GM12874 (cell line): ENCODE results near the gene IPO11.

Experiments
- TF ChIP-seq, protein P1 (sequence below): IDR thresholded peaks from 2 replicates; pipeline ENCODE4 v1.5.1; 2011; ENCODE audit warnings: low read depth, mild to moderate bottlenecking, control low read depth, low read length, moderate library complexity; ENCODE audit not compliant: insufficient read depth

The IPO11 gene

DNA sequence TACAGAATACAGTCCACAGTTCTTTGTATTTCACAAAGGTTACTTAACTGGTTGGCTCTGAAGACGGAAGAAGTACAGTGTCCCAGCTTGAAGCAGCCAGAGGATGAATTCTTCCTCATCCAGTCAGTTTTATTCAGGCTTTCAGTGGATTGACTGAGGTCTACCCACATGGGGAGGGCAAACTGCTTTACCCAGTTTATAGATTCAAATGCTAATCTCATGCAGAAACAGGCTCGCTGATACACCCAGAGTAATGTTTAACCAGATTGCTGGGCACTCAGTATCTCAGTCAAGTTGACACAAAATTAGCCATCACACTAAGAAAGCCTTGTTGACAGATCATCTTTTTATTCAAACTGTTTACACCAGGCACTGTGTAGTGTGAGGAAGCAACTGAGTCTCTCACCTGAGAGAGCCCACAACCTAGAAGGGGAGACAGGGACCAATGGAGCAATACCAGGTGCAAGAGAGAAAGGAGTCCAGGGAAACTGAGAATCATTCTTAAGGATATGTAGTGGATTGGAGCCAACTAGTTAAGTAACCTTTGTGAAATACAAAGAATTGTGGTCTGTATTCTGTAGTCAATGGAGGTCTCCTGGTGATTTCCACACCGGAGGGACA is 181.9 kb downstream of the IPO11 start:
- TF ChIP-seq, protein P1, sequence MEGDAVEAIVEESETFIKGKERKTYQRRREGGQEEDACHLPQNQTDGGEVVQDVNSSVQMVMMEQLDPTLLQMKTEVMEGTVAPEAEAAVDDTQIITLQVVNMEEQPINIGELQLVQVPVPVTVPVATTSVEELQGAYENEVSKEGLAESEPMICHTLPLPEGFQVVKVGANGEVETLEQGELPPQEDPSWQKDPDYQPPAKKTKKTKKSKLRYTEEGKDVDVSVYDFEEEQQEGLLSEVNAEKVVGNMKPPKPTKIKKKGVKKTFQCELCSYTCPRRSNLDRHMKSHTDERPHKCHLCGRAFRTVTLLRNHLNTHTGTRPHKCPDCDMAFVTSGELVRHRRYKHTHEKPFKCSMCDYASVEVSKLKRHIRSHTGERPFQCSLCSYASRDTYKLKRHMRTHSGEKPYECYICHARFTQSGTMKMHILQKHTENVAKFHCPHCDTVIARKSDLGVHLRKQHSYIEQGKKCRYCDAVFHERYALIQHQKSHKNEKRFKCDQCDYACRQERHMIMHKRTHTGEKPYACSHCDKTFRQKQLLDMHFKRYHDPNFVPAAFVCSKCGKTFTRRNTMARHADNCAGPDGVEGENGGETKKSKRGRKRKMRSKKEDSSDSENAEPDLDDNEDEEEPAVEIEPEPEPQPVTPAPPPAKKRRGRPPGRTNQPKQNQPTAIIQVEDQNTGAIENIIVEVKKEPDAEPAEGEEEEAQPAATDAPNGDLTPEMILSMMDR, result no peak

DNA sequence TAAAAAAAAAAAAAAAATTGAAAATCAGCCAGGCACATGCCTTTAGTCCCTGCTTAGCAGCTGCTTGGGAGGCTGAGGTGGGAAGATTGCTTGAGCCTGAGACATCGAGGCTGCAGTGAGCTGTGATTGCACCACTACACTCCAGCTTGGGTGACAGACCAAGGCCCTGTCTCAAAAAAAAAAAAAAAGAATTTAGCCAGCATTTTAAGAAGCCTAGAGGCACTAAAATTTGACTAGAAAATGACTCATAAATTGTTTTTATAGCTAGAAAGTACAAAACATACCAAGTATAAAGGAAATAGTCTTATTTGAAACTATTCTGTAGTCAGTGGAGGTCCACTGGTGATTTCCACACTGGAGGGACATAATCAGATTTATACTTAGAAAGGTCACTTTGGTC is 183.5 kb downstream of the IPO11 start:
- TF ChIP-seq, protein P1, result no peak

DNA sequence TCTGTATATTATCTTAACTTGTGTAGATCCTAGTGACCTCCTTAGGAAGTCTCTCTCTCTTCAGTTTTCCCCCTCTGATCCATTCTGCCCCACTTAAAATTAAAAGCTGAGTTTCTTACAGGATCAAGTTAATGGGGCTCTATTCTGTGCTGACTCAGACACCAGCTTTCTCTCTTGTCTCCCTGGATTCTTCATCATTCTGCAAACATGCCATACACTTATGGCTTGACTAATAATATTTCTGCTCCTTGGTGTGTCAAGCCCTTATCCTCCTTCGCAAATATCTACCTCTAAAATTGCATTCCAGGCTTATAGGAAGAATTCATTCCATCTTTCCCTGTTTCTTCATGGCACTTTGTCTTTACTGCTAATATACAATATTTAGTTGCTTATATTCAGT is 184.1 kb downstream of the IPO11 start:
- TF ChIP-seq, protein P1, result no peak

DNA sequence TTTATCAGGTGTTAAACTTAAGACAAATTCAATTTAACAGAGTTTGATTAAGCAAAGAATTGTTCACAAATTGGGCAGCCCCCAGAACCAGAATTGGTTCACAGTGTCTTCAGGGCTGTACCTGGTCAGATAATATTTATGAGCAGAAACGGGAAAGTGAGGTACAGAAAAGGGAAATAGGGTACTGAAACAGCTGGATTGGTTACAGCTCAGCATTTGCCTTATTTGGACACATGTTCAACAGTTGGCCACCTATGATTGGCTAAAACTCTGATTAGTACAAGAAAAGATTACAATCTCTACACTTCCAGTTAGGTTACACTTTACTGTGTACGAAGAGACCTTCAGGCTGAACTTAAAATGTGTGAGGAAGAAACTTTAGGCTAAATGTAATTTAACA is 184.8 kb downstream of the IPO11 start:
- TF ChIP-seq, protein P1, result no peak

DNA sequence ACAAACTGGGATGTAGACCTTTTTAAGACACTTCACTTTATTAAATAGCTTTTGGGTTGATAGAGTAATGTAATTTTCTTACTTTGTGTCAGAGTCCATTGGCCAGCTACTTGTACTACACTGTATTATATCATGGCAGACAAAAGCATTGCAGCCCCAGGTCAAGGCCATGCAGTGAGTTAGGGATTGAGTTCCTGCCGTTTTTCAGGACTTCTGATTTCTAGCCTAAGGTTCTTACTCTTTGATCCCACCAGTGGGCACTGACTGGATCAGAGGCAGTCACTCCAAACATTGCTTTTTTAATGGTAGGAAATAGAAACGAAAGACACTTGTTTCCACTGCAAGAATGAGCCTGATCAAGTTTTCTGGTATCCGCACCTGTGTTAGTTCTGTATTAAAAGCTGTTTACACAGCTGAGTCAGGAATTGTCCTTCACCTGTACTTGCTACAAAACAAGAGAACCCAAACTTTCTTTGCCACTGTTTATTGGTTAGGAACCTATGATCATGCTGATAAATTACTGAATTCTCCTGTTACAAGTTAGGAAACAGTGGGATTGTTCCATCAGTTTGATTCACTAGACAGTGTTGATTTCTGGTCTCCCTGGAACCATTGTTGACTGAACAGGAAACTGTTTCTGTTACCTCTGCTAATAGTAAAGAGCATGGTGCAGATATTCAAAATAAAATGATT is 188.1 kb downstream of the IPO11 start:
- TF ChIP-seq, protein P1, result no peak

DNA sequence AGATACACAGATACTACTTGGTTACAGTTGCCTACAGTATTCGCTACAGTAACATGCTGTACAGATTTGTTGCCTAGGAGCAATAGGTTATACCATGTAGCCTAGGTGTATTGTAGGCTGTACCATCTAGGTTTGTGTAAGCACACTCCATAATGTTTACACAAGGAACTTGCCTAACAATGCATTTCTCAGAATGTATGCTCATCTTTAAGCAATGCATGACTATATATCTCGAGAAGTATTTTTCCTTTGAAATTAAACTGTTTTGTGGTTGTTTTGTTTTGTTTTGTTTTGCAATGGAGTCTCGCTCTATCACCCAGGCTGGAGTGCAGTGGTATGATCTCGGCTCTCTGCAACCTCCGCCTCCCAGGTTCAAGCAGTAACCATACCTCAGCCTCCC is 191.4 kb downstream of the IPO11 start:
- TF ChIP-seq, protein P1, result no peak

DNA sequence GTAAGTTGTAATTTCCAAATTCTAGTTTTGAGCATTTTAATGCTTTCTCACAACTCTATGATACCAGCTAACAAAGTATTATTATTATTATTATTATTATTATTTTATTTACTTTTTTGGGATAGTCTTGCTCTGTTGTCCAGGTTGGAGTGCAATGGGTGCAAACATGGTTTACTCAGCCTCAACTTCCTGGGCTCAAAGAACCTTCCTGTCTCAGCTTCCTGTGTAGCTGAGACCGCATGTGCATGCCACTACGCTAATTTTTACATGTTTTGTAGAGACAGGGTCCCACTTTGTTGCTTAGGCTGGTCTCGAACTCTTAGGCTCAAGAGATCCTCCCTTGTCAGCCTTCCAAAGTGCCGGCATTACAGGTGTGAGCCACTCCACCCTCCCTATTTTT is 193.1 kb downstream of the IPO11 start:
- TF ChIP-seq, protein P1, result no peak
